Activated T-cell treated with anti-CD3 and anti-CD28 coated beads, Interleukin-2, amount 50 U/mL, for 24 hours (primary cell): ENCODE results near the gene DNAJC28.
"Not testable (repeated sequence)": the region's sequence is repeated elsewhere in the genome, so short reads cannot be mapped to it uniquely, and the experiment has no call there.

Source experiments
- DNase-seq: peaks from one replicate; pipeline ENCODE4 v3.0.0-alpha.2; 2020
- H3K27ac Mint-ChIP-seq: 2 replicates; pipeline ENCODE4 v1.8.0; 2020; ENCODE audit warnings: mild to moderate bottlenecking, mixed read lengths
- H3K27me3 Mint-ChIP-seq: 2 replicates; pipeline ENCODE4 v1.8.0; 2020; ENCODE audit warnings: mixed read lengths
- H3K36me3 Mint-ChIP-seq: 2 replicates; pipeline ENCODE4 v1.8.0; 2020; ENCODE audit warnings: low read depth, mixed read lengths
- H3K4me1 Mint-ChIP-seq: 2 replicates; pipeline ENCODE4 v1.8.0; 2020; ENCODE audit warnings: low read depth, mixed read lengths
- H3K4me3 Mint-ChIP-seq: 2 replicates; pipeline ENCODE4 v1.8.0; 2020; ENCODE audit warnings: mild to moderate bottlenecking, moderate library complexity, mixed read lengths
- H3K9me3 Mint-ChIP-seq: 2 replicates; pipeline ENCODE4 v1.8.0; 2020; ENCODE audit warnings: mixed read lengths

The DNAJC28 gene

DNA sequence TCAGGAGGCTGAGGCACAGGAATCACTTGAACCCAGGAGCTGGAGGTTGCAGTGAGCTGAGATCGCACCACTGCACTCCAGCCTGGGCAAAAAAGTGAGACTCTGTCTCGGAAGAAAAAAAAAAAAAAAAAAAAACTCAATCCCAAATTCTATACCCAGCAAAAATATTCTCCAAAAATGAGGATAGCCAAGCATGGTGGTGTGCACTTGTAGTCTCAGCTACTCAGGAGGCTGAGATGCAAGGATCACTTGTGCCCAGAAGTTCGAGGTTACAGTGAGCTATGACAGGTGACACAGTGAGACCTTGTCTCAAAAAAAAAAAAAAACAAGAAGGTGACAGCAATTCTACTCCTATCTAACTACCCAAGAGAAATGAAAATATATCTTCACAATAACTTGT is 18.2 kb downstream of the DNAJC28 start:
- Mint-ChIP-seq H3K4me1 (peaks cover 26% of the 10 kb centered on the region), H3K27ac (no peak overlapping the region), H3K9me3 (no peaks in the 10 kb centered on the region), H3K36me3 (peaks cover 7% of the 10 kb centered on the region), H3K27me3 (no peaks in the 10 kb centered on the region), H3K4me3 (no peak overlapping the region)
- DNase-seq = no peak

DNA sequence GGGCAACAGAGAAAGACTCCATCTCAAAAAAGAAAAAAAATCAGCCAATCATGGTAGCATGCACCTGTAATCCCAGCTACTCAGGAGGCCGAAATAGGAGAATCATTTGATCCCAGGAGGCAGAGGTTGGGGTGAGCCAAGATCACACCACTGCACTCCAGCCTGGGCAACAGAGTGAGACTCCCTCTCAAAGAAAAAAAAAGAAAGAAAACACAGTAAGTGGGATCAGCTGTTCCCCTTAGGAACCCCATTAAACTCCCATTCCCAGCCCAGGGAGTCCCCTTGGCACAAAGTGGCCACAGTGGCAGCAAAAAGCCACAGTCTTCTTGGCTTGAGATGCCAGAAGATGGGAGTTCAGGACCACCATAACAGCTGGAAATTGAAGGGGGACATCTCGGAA is 20.8 kb downstream of the DNAJC28 start:
- H3K27me3 Mint-ChIP-seq = no peaks in the 10 kb centered on the region
- peaks cover 17% of the 10 kb centered on the region for H3K4me1 Mint-ChIP-seq
- H3K27ac Mint-ChIP-seq = no peak overlapping the region
- DNase-seq = no peak
- H3K9me3 Mint-ChIP-seq = no peaks in the 10 kb centered on the region
- peaks cover 16% of the 10 kb centered on the region for H3K36me3 Mint-ChIP-seq
- H3K4me3 Mint-ChIP-seq = no peak overlapping the region

DNA sequence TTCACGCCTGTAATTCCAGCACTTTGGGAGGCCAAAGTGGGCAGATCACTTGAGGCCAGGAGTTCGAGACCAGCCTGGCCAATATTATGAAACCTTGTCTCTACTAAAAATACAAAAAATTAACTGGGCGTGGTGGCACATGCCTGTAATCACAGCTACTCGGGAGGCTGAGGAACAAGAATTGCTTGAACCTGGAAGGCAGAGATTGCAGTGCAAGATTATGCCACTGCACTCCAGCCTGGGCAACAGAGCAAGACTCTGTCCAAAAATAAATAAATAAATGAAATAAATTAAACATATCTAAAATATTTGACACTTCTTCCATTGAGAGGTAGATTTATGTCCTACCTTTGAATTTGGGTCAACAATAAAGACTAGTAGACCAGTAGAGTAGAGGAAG is 22.3 kb downstream of the DNAJC28 start:
- not testable (repeated sequence) for H3K27ac Mint-ChIP-seq, DNase-seq, H3K9me3 Mint-ChIP-seq, H3K4me3 Mint-ChIP-seq, H3K27me3 Mint-ChIP-seq
- peaks cover 21% of the 10 kb centered on the region for H3K36me3 Mint-ChIP-seq
- H3K4me1 Mint-ChIP-seq = peaks cover 19% of the 10 kb centered on the region

DNA sequence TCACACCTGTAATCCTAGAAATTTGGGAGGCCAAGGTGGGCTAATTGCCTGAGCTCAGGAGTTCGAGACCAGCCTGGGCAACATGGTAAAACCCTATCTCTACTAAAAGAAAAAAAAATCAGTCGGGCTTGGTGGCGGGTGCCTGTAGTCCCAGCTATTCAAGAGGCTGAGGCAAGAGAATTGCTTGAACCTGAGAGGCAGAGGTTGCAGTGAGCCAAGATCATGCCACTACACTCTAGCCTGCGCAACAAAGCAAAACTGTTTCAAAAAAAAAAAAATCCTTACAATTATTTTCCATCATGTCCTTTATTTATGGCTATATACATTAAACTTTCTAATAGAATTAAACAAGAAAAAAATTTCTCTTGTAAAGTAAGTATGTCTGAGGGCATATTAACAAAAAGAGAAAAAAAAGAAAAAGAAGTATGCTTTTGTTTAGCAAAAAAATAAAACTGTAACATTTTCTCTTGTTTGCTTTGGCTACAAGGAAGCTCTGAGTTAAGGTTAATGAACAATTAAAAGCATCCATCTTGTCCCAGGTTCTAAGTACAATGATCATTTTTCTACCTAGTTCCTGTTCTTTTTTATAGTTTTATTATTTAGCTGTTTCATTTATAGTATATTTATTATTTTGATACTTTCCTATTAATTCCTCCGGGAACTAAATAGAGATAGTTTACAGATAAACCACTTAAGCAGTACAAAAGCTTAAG is 29.8 kb downstream of the DNAJC28 start:
- H3K9me3 Mint-ChIP-seq = no peaks in the 10 kb centered on the region
- H3K27ac Mint-ChIP-seq = no peak overlapping the region
- no peak overlapping the region for H3K4me3 Mint-ChIP-seq
- DNase-seq = no peak
- H3K36me3 Mint-ChIP-seq = peaks cover 39% of the 10 kb centered on the region
- H3K4me1 Mint-ChIP-seq = peaks cover 2% of the 10 kb centered on the region
- no peaks in the 10 kb centered on the region for H3K27me3 Mint-ChIP-seq

GRCh38 chr21:33458861-33459260 is 32.7 kb downstream of the DNAJC28 start:
- H3K4me3 Mint-ChIP-seq = no peak overlapping the region
- no peaks in the 10 kb centered on the region for H3K9me3 Mint-ChIP-seq
- H3K36me3 Mint-ChIP-seq = peaks cover 39% of the 10 kb centered on the region
- no peak for DNase-seq
- peaks cover 1% of the 10 kb centered on the region for H3K4me1 Mint-ChIP-seq
- no peak overlapping the region for H3K27ac Mint-ChIP-seq
- no peaks in the 10 kb centered on the region for H3K27me3 Mint-ChIP-seq

DNA sequence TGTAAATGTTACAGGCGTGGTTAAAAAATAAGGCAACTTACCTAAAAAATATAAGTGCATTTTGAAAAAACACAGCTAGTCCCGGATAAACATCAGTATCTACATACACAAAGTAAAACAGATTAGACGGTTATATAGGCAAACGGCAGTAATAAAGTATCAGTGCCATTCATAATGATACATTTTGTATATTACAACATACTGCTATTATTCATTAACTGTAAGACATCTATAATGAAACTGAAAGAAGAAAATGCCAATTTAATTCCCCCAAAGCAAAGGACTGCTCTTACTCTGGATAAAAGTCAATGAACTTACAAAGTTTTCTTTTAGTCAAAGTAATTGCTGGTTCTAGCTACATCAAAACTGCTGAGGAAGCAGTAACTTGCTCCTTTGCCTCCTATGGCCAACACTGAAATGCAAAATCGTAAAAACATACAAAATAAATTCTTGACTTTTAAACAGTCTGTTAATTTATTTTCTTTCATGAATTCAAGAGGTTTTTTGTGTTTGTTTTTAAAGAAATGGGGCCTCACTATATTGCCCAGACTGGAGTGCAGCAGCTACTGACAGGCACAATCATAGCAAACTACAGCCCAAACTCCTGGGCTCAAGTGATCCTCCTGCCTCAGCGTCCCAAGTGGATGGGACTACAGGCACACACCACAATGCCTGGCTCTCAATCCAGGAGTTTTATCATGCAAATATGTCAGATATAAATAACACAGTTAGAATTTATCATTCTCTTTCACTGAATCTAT is 35.6 kb downstream of the DNAJC28 start:
- H3K4me1 Mint-ChIP-seq = peaks cover 4% of the 10 kb centered on the region

DNA sequence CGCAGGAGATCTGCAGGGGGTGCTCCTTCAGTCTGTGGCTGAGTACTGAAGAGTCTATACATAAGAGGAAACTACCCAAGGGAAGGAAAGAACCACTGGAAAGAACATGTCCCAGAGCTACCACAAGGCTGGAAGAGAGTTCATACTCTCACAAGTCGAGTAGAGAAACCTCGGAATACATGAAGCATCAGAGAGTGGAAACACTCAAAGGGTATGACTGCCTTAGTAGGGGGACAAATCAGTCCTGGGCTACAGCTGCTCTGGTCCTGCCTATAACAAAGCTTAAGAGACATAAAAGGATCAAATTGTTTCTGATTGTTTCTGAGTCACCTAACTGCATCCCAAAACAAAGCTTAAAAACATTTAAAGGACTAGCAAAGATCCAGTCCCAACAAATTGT is 39.2 kb downstream of the DNAJC28 start:
- H3K9me3 Mint-ChIP-seq = no peaks in the 10 kb centered on the region
- H3K4me3 Mint-ChIP-seq = no peak overlapping the region
- H3K27me3 Mint-ChIP-seq = no peaks in the 10 kb centered on the region
- no peak overlapping the region for H3K27ac Mint-ChIP-seq
- DNase-seq = no peak
- peaks cover 26% of the 10 kb centered on the region for H3K36me3 Mint-ChIP-seq
- H3K4me1 Mint-ChIP-seq = peaks cover 4% of the 10 kb centered on the region

More for the DNA sequence above, 35.6 kb downstream of the DNAJC28 start:
- Mint-ChIP-seq H3K27me3 (no peaks in the 10 kb centered on the region), H3K27ac (no peak overlapping the region), H3K4me3 (no peak overlapping the region), H3K36me3 (peaks cover 45% of the 10 kb centered on the region), H3K9me3 (no peaks in the 10 kb centered on the region)
- DNase-seq = no peak

- H3K27me3 Mint-ChIP-seq = no peaks in the 10 kb centered on the region
- H3K9me3 Mint-ChIP-seq = no peaks in the 10 kb centered on the region
- no peak for DNase-seq
- H3K4me1 Mint-ChIP-seq = peaks cover 4% of the 10 kb centered on the region
- H3K27ac Mint-ChIP-seq = no peak overlapping the region
- peaks cover 27% of the 10 kb centered on the region for H3K36me3 Mint-ChIP-seq
- no peak overlapping the region for H3K4me3 Mint-ChIP-seq
Observed at GRCh38 chr21:33451634-33452071, 39.9 kb downstream of the DNAJC28 start.

DNA sequence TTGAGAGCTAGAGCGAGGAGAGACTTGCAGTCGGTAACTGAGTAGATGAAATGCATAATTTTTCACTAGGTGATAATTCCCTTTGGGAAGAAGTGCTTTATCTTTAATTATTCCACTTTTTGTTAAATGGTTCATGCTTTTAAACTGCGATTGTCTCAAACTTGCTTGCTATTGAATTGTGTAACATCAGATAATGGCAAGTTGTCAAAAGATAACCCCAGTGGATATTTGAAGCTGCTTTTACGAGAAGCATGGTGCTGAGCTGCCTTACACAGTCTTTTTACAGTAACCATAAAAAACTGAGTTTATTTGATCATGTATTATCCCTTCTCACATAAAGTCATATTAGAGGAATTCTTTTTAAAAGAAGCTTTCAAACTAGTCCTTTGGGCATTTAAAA is 41.9 kb downstream of the DNAJC28 start:
- no peaks in the 10 kb centered on the region for H3K27me3 Mint-ChIP-seq
- H3K4me1 Mint-ChIP-seq = peaks cover 6% of the 10 kb centered on the region
- no peaks in the 10 kb centered on the region for H3K9me3 Mint-ChIP-seq
- H3K4me3 Mint-ChIP-seq = no peak overlapping the region
- DNase-seq = no peak
- H3K36me3 Mint-ChIP-seq = peaks cover 22% of the 10 kb centered on the region
- no peak overlapping the region for H3K27ac Mint-ChIP-seq

DNA sequence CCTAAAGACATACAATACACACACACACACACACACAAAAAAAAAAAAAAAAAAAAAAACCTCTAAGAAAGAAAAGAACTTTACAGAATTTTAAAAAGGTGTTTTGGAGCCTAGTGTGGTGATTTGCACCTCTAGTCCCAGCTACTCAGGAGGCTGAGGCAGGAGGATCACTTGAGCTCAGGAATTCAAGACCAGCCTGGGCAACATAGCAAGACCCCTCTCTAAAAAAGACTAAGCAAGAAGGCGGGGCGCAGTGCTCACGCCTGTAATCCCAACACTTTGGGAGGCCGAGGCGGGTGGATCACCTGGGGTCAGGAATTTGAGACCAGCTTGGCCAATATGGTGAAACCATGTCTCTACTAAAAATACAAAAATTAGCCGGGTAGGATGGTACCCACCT is 44.9 kb downstream of the DNAJC28 start:
- not testable (repeated sequence) for H3K27ac Mint-ChIP-seq, H3K4me1 Mint-ChIP-seq, H3K27me3 Mint-ChIP-seq, DNase-seq, H3K4me3 Mint-ChIP-seq, H3K9me3 Mint-ChIP-seq
- H3K36me3 Mint-ChIP-seq = peaks cover 21% of the 10 kb centered on the region

GRCh38 chr21:33444499-33444898 is 47.0 kb downstream of the DNAJC28 start:
- H3K4me3 Mint-ChIP-seq = no peak overlapping the region

DNA sequence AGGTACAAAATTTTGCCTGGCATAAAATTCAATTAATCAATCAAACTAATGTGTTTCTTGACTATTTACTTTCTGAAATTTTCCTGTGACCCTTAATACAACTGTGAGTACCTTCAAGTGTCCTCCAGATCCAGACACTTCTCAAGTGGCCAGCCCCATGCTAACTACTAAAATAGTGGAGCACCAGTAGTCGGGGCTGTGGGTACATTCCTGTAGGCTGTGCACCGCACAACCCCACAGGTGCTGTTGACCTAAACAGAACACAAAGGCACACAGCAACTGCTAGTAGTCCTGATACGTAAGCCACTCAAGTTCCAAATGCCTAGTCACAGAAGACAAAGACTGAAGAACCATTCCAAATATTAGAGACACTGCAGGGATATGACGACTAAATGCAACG is 48.3 kb downstream of the DNAJC28 start:
- Mint-ChIP-seq H3K27ac (no peak overlapping the region), H3K4me3 (no peak overlapping the region), H3K36me3 (peaks cover 26% of the 10 kb centered on the region), H3K27me3 (no peaks in the 10 kb centered on the region), H3K4me1 (peaks cover 3% of the 10 kb centered on the region), H3K9me3 (no peaks in the 10 kb centered on the region)
- DNase-seq = no peak

More at GRCh38 chr21:33444499-33444898, 47.0 kb downstream of the DNAJC28 start:
- DNase-seq = no peak
- no peaks in the 10 kb centered on the region for H3K27me3 Mint-ChIP-seq
- no peak overlapping the region for H3K27ac Mint-ChIP-seq
- H3K4me1 Mint-ChIP-seq = peaks cover 3% of the 10 kb centered on the region
- peaks cover 21% of the 10 kb centered on the region for H3K36me3 Mint-ChIP-seq
- H3K9me3 Mint-ChIP-seq = no peaks in the 10 kb centered on the region

DNA sequence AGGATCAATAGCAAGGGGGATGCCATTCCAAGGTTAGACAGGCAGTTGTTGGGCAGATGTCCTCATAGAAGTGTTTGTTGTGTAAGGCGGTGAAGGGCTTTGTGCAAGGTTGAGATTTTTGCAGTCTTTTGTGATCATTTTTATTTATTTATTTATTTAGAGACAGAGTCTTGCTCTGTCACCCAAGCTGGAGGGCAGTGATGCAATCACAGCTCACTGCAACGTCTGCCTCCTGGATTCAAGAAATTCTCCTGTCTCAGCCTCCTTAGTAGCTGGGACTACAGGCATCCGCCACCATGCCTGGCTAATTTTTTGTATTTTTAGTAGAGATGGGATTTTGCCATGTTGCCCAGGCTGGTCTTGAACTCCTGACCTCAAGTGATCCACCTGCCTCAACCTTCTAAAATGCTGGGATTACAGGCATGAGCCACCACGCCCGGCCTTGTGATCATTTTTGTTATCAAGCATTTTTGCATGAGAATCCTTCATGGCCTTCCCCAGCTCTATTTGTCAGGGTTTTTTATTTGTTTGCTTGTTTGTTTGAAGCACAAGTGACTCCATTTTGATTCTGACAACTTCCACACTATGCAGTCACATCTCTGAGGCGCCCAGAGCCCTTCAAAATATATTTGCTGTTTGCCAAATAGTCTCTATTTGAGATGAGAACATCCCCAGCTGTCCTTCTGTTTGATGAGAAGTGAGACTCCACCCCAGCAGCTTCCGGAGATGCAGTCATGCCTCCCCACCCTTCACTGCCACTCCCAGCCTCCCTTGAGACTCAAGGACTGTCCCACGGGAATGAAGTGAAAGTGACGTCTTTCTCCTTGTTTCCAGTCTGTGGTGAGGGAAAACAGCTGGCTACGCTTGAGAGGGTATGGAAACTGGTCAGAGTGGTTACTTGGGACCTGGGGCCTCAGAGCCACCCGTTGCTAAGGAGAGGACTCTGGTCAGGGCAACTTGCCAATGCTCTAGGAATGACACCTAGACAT is 49.7 kb downstream of the DNAJC28 start:
- no peak for DNase-seq
- H3K27ac Mint-ChIP-seq = no peak overlapping the region
- no peaks in the 10 kb centered on the region for H3K9me3 Mint-ChIP-seq
- H3K27me3 Mint-ChIP-seq = no peaks in the 10 kb centered on the region
- peaks cover 3% of the 10 kb centered on the region for H3K4me1 Mint-ChIP-seq
- no peak overlapping the region for H3K4me3 Mint-ChIP-seq
- H3K36me3 Mint-ChIP-seq = peaks cover 36% of the 10 kb centered on the region
